Keratinocyte (primary cell): Measurements from ENCODE around the gene SP6. TPM values are rescaled to one million over a fixed set of nuclear protein-coding genes. Genes with fewer than 3 reads are reported as not detected.

Experiments used
- DNase-seq: peaks from one replicate; pipeline ENCODE4 v3.0.0-alpha.2; 2011; ENCODE audit warnings: low read depth, missing footprints, low spot score
- FAIRE-seq: peaks from 2 replicates; lab custom pipeline; 2011; peaks lifted over from hg19 to GRCh38; lab: Jason Lieb, UNC
- H2AFZ ChIP-seq: 2 replicates; pipeline ENCODE4 v1.6.0; 2012; ENCODE audit warnings: low read length, control low read depth, inconsistent platforms; ENCODE audit not compliant: control insufficient read depth
- H3K27ac ChIP-seq: 2 replicates; pipeline ENCODE4 v1.5.1; 2011; ENCODE audit warnings: low read length; ENCODE audit not compliant: control insufficient read depth, insufficient read depth
- H3K27me3 ChIP-seq: 3 replicates; pipeline ENCODE4 v1.6.0; 2011; ENCODE audit warnings: low read length; ENCODE audit not compliant: control insufficient read depth, insufficient read depth; ENCODE audit errors: extremely low read depth
- H3K36me3 ChIP-seq, 2 experiments: 2 replicates in 1 of 2; 3 replicates in 1 of 2; pipeline ENCODE4 v1.5.1; 2011; ENCODE audit warnings: low read length in 2 of 2, mild to moderate bottlenecking in 1 of 2; ENCODE audit not compliant: control insufficient read depth in 2 of 2, insufficient read depth in 2 of 2; ENCODE audit errors: extremely low read depth in 1 of 2
- H3K4me1 ChIP-seq: 3 replicates; pipeline ENCODE4 v1.5.1; 2011; ENCODE audit warnings: low read length; ENCODE audit not compliant: control insufficient read depth, insufficient read depth; ENCODE audit errors: extremely low read depth
- H3K4me2 ChIP-seq: 3 replicates; pipeline ENCODE4 v1.6.0; 2011; ENCODE audit warnings: low read depth, low read length; ENCODE audit not compliant: control insufficient read depth, insufficient read depth; ENCODE audit errors: extremely low read depth
- H3K4me3 ChIP-seq, 3 experiments: fragments of 200-600 bp in 1 of 3; sonication (generic) in 1 of 3; 2 replicates in 2 of 3; 3 replicates in 1 of 3; pipeline ENCODE4 v1.5.1; 2011 to 2016; ENCODE audit warnings: low read length in 3 of 3, mild to moderate bottlenecking in 3 of 3, control low read depth in 2 of 3, inconsistent platforms in 1 of 3, low read depth in 1 of 3, mixed read lengths in 1 of 3, mixed run types in 1 of 3, moderate library complexity in 1 of 3; ENCODE audit not compliant: control insufficient read depth in 2 of 3, insufficient read depth in 2 of 3; ENCODE audit errors: extremely low read depth in 1 of 3
- H3K79me2 ChIP-seq: 2 replicates; pipeline ENCODE4 v1.6.0; 2012; ENCODE audit warnings: low read length; ENCODE audit not compliant: control insufficient read depth, insufficient read depth
- H3K9ac ChIP-seq: 3 replicates; pipeline ENCODE4 v1.6.0; 2011; ENCODE audit warnings: low read length; ENCODE audit not compliant: control insufficient read depth, insufficient read depth; ENCODE audit errors: extremely low read depth
- H3K9me1 ChIP-seq: 3 replicates; pipeline ENCODE4 v1.6.0; 2011; ENCODE audit warnings: low read length; ENCODE audit not compliant: control insufficient read depth, insufficient read depth; ENCODE audit errors: extremely low read depth
- H3K9me3 ChIP-seq: 2 replicates; pipeline ENCODE4 v1.5.1; 2012; ENCODE audit warnings: low read depth, low read length; ENCODE audit not compliant: control insufficient read depth
- H4K20me1 ChIP-seq: 3 replicates; pipeline ENCODE4 v1.6.0; 2011; ENCODE audit warnings: low read length; ENCODE audit not compliant: control insufficient read depth, insufficient read depth; ENCODE audit errors: extremely low read depth
- EZH2 ChIP-seq: IDR thresholded peaks from one replicate; pipeline ENCODE4 v1.6.1; 2012; ENCODE audit warnings: inconsistent platforms, mild to moderate bottlenecking, low read length, moderate library complexity
- dilution Hi-C: fragments of 300-500 bp; cut with MboI; formaldehyde crosslinking; loops from one replicate; pipeline ENCODE4 v1.7.0; 2020; ENCODE audit warnings: low sequenced_read_pairs; ENCODE audit not compliant: extremely low pct_ligation_motif_present
- polyA plus RNA-seq, 5 experiments: library from polyadenylated mRNA; depleted of rRNA in 3 of 5; stranded (reverse) in 3 of 5; stranded (forward) in 1 of 5; unstranded in 1 of 5; fragments of >200 nt; gene quantifications; 1 replicate in 1 of 5; 2 replicates in 3 of 5; 3 replicates in 1 of 5; pipeline versions ENCODE4 v1.2.1 to v1.2.3, GENCODE V29; 2011 to 2012; ENCODE audit warnings: missing spikeins in 2 of 5, low read depth in 1 of 5, low replicate concordance in 1 of 5
- TF ChIP-seq, protein P1 (sequence below), 3 experiments: IDR thresholded peaks in 1 of 3; conservative IDR thresholded peaks in 1 of 3; optimal IDR thresholded peaks in 1 of 3; 2 replicates in 2 of 3; 3 replicates in 1 of 3; pipeline versions ENCODE3 to v1.5.1; 2011; ENCODE audit warnings: low read length in 3 of 3, mild to moderate bottlenecking in 3 of 3, moderate library complexity in 2 of 3, control low read depth in 1 of 3, inconsistent platforms in 1 of 3; ENCODE audit not compliant: insufficient read depth in 2 of 3; ENCODE audit errors: extremely low read depth in 1 of 3

The SP6 gene
- polyA plus RNA-seq, 1 donor (not counting 4 experiments of a cell fraction or from before 2014, with no cell fraction given): 2.0 TPM

DNA sequence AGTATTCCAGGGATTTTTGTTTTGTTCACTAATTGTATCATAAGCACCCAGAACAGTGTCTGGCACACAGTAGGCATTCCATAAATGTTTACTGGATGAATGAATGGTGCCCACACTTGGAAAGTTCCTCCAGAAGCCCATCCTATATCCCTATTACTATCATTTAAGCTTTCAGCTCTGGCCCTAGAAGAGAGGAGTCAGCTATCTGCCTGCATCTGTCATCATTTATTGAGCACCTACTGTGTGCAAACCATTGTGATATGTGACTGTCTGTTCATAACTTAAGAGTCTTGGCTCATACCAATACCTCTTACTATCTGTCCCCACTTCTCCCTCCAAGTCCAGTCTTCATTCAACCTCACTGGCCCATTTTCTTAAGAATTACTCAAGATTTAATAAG, 20.1 kb upstream of the SP6 start:
- Histone ChIP-seq H3K9me3 (no peaks in the 10 kb centered on the region), H3K79me2 (no peaks in the 10 kb centered on the region), H3K4me2 (no peak overlapping the region), H4K20me1 (no peaks in the 10 kb centered on the region), H3K4me1 (peaks cover 11% of the 10 kb centered on the region), H3K27me3 (peaks cover 24% of the 10 kb centered on the region), H3K4me3 (no peak overlapping the region), H3K36me3 (no peaks in the 10 kb centered on the region), H3K9me1 (no peaks in the 10 kb centered on the region), H2AFZ (no peak overlapping the region), H3K9ac (no peak overlapping the region), H3K27ac (no peak overlapping the region)
- TF ChIP-seq EZH2: no peak
- TF ChIP-seq, protein P1, sequence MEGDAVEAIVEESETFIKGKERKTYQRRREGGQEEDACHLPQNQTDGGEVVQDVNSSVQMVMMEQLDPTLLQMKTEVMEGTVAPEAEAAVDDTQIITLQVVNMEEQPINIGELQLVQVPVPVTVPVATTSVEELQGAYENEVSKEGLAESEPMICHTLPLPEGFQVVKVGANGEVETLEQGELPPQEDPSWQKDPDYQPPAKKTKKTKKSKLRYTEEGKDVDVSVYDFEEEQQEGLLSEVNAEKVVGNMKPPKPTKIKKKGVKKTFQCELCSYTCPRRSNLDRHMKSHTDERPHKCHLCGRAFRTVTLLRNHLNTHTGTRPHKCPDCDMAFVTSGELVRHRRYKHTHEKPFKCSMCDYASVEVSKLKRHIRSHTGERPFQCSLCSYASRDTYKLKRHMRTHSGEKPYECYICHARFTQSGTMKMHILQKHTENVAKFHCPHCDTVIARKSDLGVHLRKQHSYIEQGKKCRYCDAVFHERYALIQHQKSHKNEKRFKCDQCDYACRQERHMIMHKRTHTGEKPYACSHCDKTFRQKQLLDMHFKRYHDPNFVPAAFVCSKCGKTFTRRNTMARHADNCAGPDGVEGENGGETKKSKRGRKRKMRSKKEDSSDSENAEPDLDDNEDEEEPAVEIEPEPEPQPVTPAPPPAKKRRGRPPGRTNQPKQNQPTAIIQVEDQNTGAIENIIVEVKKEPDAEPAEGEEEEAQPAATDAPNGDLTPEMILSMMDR (optimal IDR thresholded peaks at IDR 0.05 in 1 of 3, IDR thresholded peaks at IDR 0.05 in 1 of 3, conservative IDR thresholded peaks at IDR 0.05 in 1 of 3; ENCODE audit: extremely low read depth in 1 of 3, insufficient read depth in 2 of 3, low read length in 3 of 3): no peak
- dilution Hi-C loops: no loop called here
- FAIRE-seq: no peak
- no peak for DNase-seq

DNA sequence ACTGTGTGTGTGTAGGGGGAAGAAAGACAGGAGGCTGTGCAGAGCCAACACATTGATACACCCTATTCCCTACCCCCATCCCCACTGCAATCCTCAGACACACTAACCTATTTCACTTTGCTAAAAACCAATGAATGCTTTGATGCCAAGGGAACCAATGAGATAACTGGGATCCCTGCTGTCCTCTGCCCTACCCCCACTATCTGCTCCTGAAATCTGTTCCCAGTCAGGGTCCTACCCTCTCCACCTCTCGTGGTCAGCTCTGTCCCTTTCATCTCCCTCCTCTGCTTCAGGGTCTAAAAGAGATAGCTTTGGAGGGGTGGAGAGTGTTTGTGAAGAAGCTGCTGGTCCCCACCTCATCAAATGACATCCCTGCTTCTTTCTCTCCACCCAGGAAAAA, 19.1 kb upstream of the SP6 start:
- H3K9ac ChIP-seq: no peak overlapping the region
- no peak overlapping the region for H3K4me3 ChIP-seq
- H3K4me1 ChIP-seq: peaks cover 14% of the 10 kb centered on the region
- H3K27ac ChIP-seq: no peak overlapping the region
- no peak overlapping the region for H2AFZ ChIP-seq
- no peaks in the 10 kb centered on the region for H3K36me3 ChIP-seq
- no peak for FAIRE-seq
- no peaks in the 10 kb centered on the region for H4K20me1 ChIP-seq
- no peak for TF ChIP-seq EZH2
- TF ChIP-seq, protein P1 (optimal IDR thresholded peaks at IDR 0.05 in 1 of 3, IDR thresholded peaks at IDR 0.05 in 1 of 3, conservative IDR thresholded peaks at IDR 0.05 in 1 of 3; ENCODE audit: extremely low read depth in 1 of 3, insufficient read depth in 2 of 3, low read length in 3 of 3): no peak
- no peak overlapping the region for H3K4me2 ChIP-seq
- H3K9me1 ChIP-seq: no peaks in the 10 kb centered on the region
- dilution Hi-C loops: no loop called here
- no peaks in the 10 kb centered on the region for H3K9me3 ChIP-seq
- H3K79me2 ChIP-seq: no peaks in the 10 kb centered on the region
- peaks cover 20% of the 10 kb centered on the region for H3K27me3 ChIP-seq
- no peak for DNase-seq
